ENCODE results near the gene CORO2B.
A peak's percentile ranks its signal among the peaks of the same experiment; 100 is the strongest.

CORO2B gene

GRCh38 chr15:68653031-68653635 is 74.3 kb downstream of the CORO2B start:
- no peak for DNase-seq

GRCh38 chr15:68653801-68654200 is 75.0 kb downstream of the CORO2B start:
- DNase-seq, result no peak

GRCh38 chr15:68654786-68655560 is 76.2 kb downstream of the CORO2B start:
- no peak for DNase-seq

GRCh38 chr15:68655686-68656437 is 77.1 kb downstream of the CORO2B start:
- no peak for DNase-seq

- no peak for DNase-seq
Observed at GRCh38 chr15:68656438-68656739, 77.6 kb downstream of the CORO2B start.

GRCh38 chr15:68658151-68658550 is 79.4 kb downstream of the CORO2B start:
- DNase-seq, result no peak

- no peak for DNase-seq
Observed at GRCh38 chr15:68658641-68659358, 80.0 kb downstream of the CORO2B start.

- no peak for DNase-seq
Observed at GRCh38 chr15:68663526-68663925, 84.7 kb downstream of the CORO2B start.

- DNase-seq, result no peak
Observed at GRCh38 chr15:68666120-68666811, 87.5 kb downstream of the CORO2B start.

GRCh38 chr15:68666812-68667450 is 88.1 kb downstream of the CORO2B start:
- DNase-seq, result no peak

- no peak for DNase-seq
Observed at GRCh38 chr15:68667800-68668625, 89.2 kb downstream of the CORO2B start.

GRCh38 chr15:68668926-68669600 is 90.3 kb downstream of the CORO2B start:
- no peak for DNase-seq

GRCh38 chr15:68672251-68672650 is 93.5 kb downstream of the CORO2B start:
- no peak for DNase-seq

GRCh38 chr15:68672781-68673205 is 94.0 kb downstream of the CORO2B start:
- DNase-seq, result peak in 1 of 2 experiments; percentile 25

- DNase-seq, result no peak
Observed at GRCh38 chr15:68674975-68675374, 96.2 kb downstream of the CORO2B start.

GRCh38 chr15:68676011-68676605 is 97.3 kb downstream of the CORO2B start:
- DNase-seq, result no peak

GRCh38 chr15:68676926-68677325 is 98.1 kb downstream of the CORO2B start:
- DNase-seq, result no peak

GRCh38 chr15:68677996-68678395 is 99.2 kb downstream of the CORO2B start:
- DNase-seq, result no peak

GRCh38 chr15:68678746-68679145 is 100.0 kb downstream of the CORO2B start:
- DNase-seq, result no peak

- no peak for DNase-seq
Observed at GRCh38 chr15:68679161-68679560, 100.4 kb downstream of the CORO2B start.

All from SW 1271 (cell line).